ENCODE measurements around the gene ARMC8.

Gene ARMC8

GRCh38 chr3:138331143-138331894 is 144.2 kb downstream of the ARMC8 start:
- Mint-ChIP-seq H3K4me3 (peak overlapping the region in 1 of 2 donors; percentile 37), H3K27ac (no peak overlapping the region), H3K4me1 (peaks cover 38% of the 10 kb centered on the region), H3K9me3 (no peaks in the 10 kb centered on the region), H3K27me3 (no peaks in the 10 kb centered on the region)
- DNase-seq (peak in 1 of 2 donors; percentile 20), ATAC-seq (peak; percentile 31)

- no peaks in the 10 kb centered on the region for H3K9me3 Mint-ChIP-seq
Measured at GRCh38 chr3:138332472-138333073, 145.5 kb downstream of the ARMC8 start.

GRCh38 chr3:138334608-138335007 is 147.5 kb downstream of the ARMC8 start:
- no peaks in the 10 kb centered on the region for H3K27me3 Mint-ChIP-seq
- no peak overlapping the region for H3K27ac Mint-ChIP-seq
- H3K4me1 Mint-ChIP-seq, result peaks cover 25% of the 10 kb centered on the region
- no peak for ATAC-seq
- H3K9me3 Mint-ChIP-seq, result no peaks in the 10 kb centered on the region
- no peak for DNase-seq
- no peak overlapping the region for H3K4me3 Mint-ChIP-seq

More at GRCh38 chr3:138332472-138333073, 145.5 kb downstream of the ARMC8 start:
- Mint-ChIP-seq H3K27me3 (no peaks in the 10 kb centered on the region), H3K4me1 (peaks cover 36% of the 10 kb centered on the region), H3K27ac (no peak overlapping the region), H3K4me3 (no peak overlapping the region)
- DNase-seq (no peak), ATAC-seq (no peak)

- Mint-ChIP-seq H3K27ac (no peak overlapping the region), H3K4me1 (peaks cover 9% of the 10 kb centered on the region), H3K27me3 (no peaks in the 10 kb centered on the region), H3K9me3 (no peaks in the 10 kb centered on the region), H3K4me3 (no peak overlapping the region)
- ATAC-seq, result no peak
- DNase-seq, result no peak
Measured at GRCh38 chr3:138336454-138336999, 149.4 kb downstream of the ARMC8 start.

- no peaks in the 10 kb centered on the region for H3K4me1 Mint-ChIP-seq
- no peak overlapping the region for H3K27ac Mint-ChIP-seq
- DNase-seq (no peak), ATAC-seq (no peak)
- no peaks in the 10 kb centered on the region for H3K9me3 Mint-ChIP-seq
- no peak overlapping the region for H3K4me3 Mint-ChIP-seq
- H3K27me3 Mint-ChIP-seq, result no peaks in the 10 kb centered on the region
Measured at GRCh38 chr3:138338244-138338643, 151.1 kb downstream of the ARMC8 start.

- H3K4me1 Mint-ChIP-seq, result no peaks in the 10 kb centered on the region
- H3K4me3 Mint-ChIP-seq, result no peak overlapping the region
- no peaks in the 10 kb centered on the region for H3K27me3 Mint-ChIP-seq
- H3K27ac Mint-ChIP-seq, result no peak overlapping the region
- DNase-seq, result no peak
- H3K9me3 Mint-ChIP-seq, result no peaks in the 10 kb centered on the region
- no peak for ATAC-seq
Measured at GRCh38 chr3:138338811-138339210, 151.7 kb downstream of the ARMC8 start.

GRCh38 chr3:138340511-138340910 is 153.4 kb downstream of the ARMC8 start:
- Mint-ChIP-seq H3K4me3 (no peak overlapping the region), H3K27me3 (peaks cover 6% of the 10 kb centered on the region), H3K9me3 (no peaks in the 10 kb centered on the region), H3K4me1 (no peaks in the 10 kb centered on the region), H3K27ac (no peak overlapping the region)
- ATAC-seq (no peak), DNase-seq (no peak)

- ATAC-seq, result no peak
- Mint-ChIP-seq H3K27me3 (peaks cover 44% of the 10 kb centered on the region), H3K4me1 (peaks cover 12% of the 10 kb centered on the region)
Measured at GRCh38 chr3:138344754-138345153, 157.7 kb downstream of the ARMC8 start.

More at GRCh38 chr3:138344754-138345153, 157.7 kb downstream of the ARMC8 start:
- no peak for DNase-seq
- Mint-ChIP-seq H3K9me3 (no peaks in the 10 kb centered on the region), H3K4me3 (no peak overlapping the region), H3K27ac (no peak overlapping the region)
